Activated CD8-positive, alpha-beta memory T cell treated with anti-CD3 and anti-CD28 coated beads, Interleukin-2, amount 10 ng/mL, durations not matched to agents 7 days and 5 days (primary cell): ENCODE data around the gene CORO6. TPM values are rescaled to one million over a fixed set of nuclear protein-coding genes. Genes with fewer than 3 reads are reported as not detected.
A peak's percentile ranks its signal among the peaks of the same experiment; 100 is the strongest.

Experiments
- ATAC-seq: fragments of 150-1000 bp; cut with Tn5 transposase; one replicate; pipeline ENCODE4 v1.10.0; 2021; ENCODE audit warnings: moderate library complexity
- CTCF ChIA-PET: fragments of 350-600 bp; sonication (Branson Sonifier 250); formaldehyde crosslinking; loops from one replicate; lab custom pipeline; 2021; ENCODE audit warnings: antibody characterized with exemption; lab: Charles Lee
- DNase-seq: peaks from one replicate; pipeline ENCODE4 v3.0.0-alpha.2; 2020
- H3K27ac Mint-ChIP-seq: one replicate; pipeline ENCODE4 v1.8.0; 2021; ENCODE audit warnings: mild to moderate bottlenecking, mixed read lengths
- H3K27me3 Mint-ChIP-seq: one replicate; pipeline ENCODE4 v1.8.0; 2021; ENCODE audit warnings: mixed read lengths
- H3K36me3 Mint-ChIP-seq: one replicate; pipeline ENCODE4 v1.8.0; 2021; ENCODE audit warnings: mild to moderate bottlenecking, mixed read lengths
- H3K4me1 Mint-ChIP-seq: one replicate; pipeline ENCODE4 v1.8.0; 2021; ENCODE audit warnings: mixed read lengths
- H3K4me3 Mint-ChIP-seq: one replicate; pipeline ENCODE4 v1.8.0; 2021; ENCODE audit warnings: mild to moderate bottlenecking, moderate library complexity, mixed read lengths
- H3K9me3 Mint-ChIP-seq: one replicate; pipeline ENCODE4 v1.8.0; 2022; ENCODE audit warnings: low read depth, mixed read lengths
- total RNA-seq, 2 experiments: library from RNA; stranded (reverse); gene quantifications; one replicate each; pipeline ENCODE4 v1.2.3, GENCODE V29; 2021

The CORO6 gene
- total RNA-seq, 2 experiments from 2014 or later = 2.7 to 7.0 TPM

DNA sequence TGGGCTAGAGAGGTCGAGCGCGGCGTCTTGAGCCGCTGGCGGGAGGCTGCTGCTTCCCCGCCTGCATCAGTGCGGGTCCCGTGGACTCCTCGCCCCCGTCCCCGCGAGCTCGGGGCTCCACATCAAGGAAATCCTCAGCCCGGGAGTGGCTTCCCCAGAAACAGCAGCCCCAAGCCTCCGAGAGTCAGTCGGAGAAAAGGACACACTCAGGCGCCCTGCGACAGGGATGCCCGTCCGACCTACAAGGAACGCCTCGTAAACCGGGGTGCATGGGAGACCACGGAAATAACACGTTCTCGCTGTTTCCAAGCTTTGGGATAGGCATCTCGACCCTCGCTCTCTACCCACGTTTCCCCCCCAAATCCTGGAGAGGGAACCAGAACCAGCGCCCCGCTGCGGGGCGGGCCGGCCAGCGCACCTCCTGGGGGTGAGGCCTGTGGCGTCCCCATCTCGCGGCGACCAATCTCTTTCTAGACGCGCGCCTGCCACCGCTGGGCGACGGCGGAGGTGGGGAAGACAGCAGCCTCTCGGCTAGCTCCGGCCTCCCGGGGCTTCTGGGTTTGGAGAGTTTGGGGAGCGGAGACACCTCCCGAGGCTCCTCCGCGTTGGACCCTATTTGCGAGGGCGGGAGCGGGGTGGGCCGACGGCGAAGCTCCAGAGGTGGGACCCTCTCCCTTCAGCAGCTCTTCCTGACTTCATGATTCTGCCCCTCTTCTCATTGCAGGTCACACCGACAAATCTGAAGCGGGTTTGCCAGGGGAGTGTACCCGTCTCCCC is 55.0 kb downstream of the CORO6 start:
- Mint-ChIP-seq H3K4me3 (peak overlapping the region; percentile 95), H3K4me1 (peaks cover 33% of the 10 kb centered on the region), H3K9me3 (no peaks in the 10 kb centered on the region), H3K27me3 (no peaks in the 10 kb centered on the region), H3K36me3 (peaks cover 14% of the 10 kb centered on the region), H3K27ac (peak overlapping the region; percentile 91)
- ATAC-seq (peak; percentile 67), DNase-seq (peak; percentile 90)
- CTCF ChIA-PET = interaction anchor here (0.6 to 24.4 kb wide), 16 partner anchors 8 to 419 kb away, joined by 3 to 458 read pairs (median 4); partner anchors contain the start of genes CORO6, MYO18A and TAOK1

DNA sequence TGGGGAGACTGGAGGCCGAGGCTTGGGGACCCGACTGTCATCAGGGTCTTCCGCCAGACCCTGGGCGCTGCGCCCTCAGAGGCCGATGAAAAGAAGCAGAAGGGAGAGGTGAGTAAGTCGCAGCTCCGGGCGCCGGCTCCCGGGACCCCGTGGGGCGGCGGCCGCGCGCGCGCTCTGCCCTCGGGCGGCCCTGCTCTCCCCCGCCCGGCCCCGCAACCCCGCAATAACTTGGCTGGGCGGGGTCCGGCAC is 55.5 kb downstream of the CORO6 start:
- H3K9me3 Mint-ChIP-seq = no peaks in the 10 kb centered on the region

DNA sequence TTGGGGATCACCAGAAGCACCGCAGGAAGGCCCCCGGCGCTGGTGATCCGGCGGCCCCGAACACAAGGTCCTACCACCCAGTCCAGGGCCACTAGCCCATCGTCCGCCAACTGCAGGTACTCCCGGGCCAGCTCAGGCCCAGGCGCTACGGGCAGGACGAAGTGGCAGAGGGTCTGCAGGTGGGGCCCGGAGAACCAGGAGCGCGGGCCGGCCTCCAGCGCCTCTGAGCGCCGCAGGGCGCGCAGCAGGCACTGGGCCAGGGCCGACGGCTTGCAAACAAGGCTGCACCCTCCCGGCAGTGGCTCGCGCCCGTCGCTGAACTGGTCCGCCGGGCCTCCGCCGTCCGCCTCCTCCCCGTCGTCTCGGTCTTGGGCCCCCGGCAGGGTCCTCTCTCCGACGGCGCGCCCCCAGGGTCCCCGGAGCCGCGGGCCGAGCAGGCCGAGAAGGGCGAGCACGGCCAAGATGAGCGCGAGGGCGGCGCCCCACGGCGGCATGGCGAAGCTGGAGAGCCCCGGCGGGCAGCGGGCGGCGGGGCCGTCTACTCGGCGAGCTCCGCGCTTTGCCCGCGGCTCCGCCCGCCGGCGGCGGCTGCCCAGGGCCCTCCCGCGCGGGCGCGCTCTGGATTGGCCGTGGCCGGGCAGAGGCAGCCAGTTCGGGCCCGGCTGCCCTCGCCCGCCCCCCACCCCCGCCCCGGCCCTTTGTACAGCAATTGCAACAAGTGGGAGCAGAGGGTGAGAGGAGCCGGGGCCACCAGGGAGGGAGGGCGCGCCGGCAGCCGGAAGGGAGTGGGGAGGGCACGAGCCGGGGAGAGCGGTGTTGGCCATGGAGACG is 56.0 kb downstream of the CORO6 start, which contains the start of gene ABHD15:
ABHD15 (minus strand) TSS at position 565 of the 831 bp plus-strand sequence; CDS start at position 494, 71 bp downstream.
- Mint-ChIP-seq H3K4me3 (peak within 1 kb of the TSS; percentile 95), H3K9me3 (no peaks in the 10 kb centered on the region), H3K27me3 (no peaks in the 10 kb centered on the region), H3K36me3 (peaks cover 21% of the 10 kb centered on the region), H3K4me1 (peaks cover 44% of the 10 kb centered on the region), H3K27ac (peak within 1 kb of the TSS; percentile 95)
- DNase-seq (peak; percentile 78), ATAC-seq (peak; percentile 48)
- CTCF ChIA-PET = interaction anchor here (0.6 to 24.4 kb wide), 17 partner anchors 9 to 418 kb away, joined by 3 to 458 read pairs (median 5); partner anchors contain the start of gene CORO6

More for the DNA sequence above, 55.5 kb downstream of the CORO6 start:
- Mint-ChIP-seq H3K27me3 (no peaks in the 10 kb centered on the region), H3K4me1 (peaks cover 38% of the 10 kb centered on the region), H3K27ac (peak overlapping the region; percentile 90), H3K36me3 (peaks cover 17% of the 10 kb centered on the region), H3K4me3 (peak overlapping the region; percentile 95)
- CTCF ChIA-PET = interaction anchor here (0.6 to 24.4 kb wide), 13 partner anchors 8 to 418 kb away, joined by 3 to 458 read pairs (median 8); partner anchors contain the start of gene CORO6
- peak; percentile 8 for ATAC-seq
- DNase-seq = no peak

DNA sequence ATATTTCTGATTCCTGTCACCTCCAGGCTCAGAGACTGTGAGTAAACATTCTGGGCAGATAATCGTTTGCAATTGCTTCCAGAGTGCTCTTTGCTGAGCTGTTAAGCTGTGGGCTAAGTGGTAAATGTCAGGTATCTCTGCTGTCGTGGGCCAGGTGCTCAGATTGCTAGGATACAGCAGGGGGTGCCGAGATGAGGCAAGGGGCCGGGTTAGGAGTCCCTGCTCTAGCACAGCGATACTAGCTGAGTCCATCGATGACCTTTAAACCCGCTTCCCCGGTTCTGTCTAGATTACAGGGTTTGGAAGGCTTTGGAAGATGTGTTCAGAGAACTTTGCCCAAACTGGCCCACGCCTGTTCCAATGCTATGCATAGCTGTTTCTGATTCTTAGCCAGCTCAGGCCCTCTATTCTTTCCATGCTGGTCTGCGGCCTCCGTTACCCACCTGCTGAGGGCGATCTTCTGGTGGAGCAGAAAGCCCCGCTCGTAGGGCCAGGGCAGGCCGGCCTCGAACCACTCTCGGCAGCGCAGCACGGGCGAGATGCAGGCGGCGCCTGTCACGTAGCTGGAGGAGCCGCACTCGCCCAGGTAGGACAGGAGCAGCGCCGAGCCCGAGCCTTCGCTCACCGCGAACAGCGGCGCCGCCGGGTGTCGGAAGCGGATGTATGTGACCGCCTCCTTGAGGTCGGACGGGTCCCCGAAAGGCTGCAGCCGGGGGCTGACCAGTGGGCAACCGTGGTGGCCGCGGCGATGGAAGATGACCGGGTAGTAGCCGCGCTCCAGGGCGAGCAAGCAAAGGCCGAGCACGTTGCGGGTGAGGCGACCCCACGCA is 56.9 kb downstream of the CORO6 start:
- peaks cover 46% of the 10 kb centered on the region for H3K4me1 Mint-ChIP-seq
- peaks cover 21% of the 10 kb centered on the region for H3K36me3 Mint-ChIP-seq
- CTCF ChIA-PET = interaction anchor here (0.6 to 24.4 kb wide), 16 partner anchors 8 to 493 kb away, joined by 3 to 458 read pairs (median 4); partner anchors contain the start of gene CORO6

More for the DNA sequence above, 56.9 kb downstream of the CORO6 start:
- ATAC-seq (peak; percentile 21), DNase-seq (peak; percentile 81)
- Mint-ChIP-seq H3K27ac (peak overlapping the region; percentile 95), H3K4me3 (peak overlapping the region; percentile 95), H3K27me3 (no peaks in the 10 kb centered on the region), H3K9me3 (no peaks in the 10 kb centered on the region)

Other genes starting within 250 kb of the CORO6 start
- gene TAOK1, start 232.5 kb downstream of the CORO6 start, total RNA-seq = 10 to 100 TPM; 41.8 to 58.7 TPM
- 10 to 100 TPM; 20.0 to 20.3 TPM for gene ABHD15, start 55.9 kb downstream of the CORO6 start, total RNA-seq
- 100 to 1,000 TPM in 1 of 2 experiments, 10 to 100 TPM in 1; 97.0 to 131 TPM for gene TP53I13, start 54.2 kb downstream of the CORO6 start, total RNA-seq
- gene GIT1, start 33.3 kb downstream of the CORO6 start, total RNA-seq = 10 to 100 TPM; 69.5 to 79.5 TPM
- gene ANKRD13B, start 29.8 kb downstream of the CORO6 start, total RNA-seq = 10 to 100 TPM; 15.6 to 20.1 TPM